ENCODE measurements around the gene PPP3CA. TPM values are rescaled to one million over a fixed set of nuclear protein-coding genes. Genes with fewer than 3 reads are reported as not detected.

PPP3CA gene
- total RNA-seq, 2 donors from 2014 or later: 36.6 to 39.2 TPM

DNA sequence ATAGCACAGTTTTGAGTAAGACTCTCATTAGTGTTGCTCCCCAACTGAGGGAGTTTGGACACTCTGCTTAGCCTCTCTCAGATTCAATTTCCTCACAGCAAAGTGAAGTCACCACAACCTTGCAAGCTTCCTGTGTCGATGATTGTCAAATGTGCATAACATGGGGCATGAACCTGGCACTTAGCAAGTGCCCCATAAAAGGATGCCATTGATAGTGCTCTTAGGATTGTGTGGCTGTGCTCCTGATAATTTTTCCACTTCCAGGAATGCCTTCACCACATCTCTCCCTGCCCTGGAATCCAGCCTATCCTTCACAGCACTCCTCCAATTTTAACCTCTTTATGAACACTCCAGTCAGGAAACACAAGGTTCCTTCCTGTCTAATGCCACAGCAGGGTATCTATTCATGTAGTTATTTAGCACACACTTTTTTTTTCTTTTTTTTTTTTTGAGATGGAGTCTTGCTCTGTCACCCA lies 309.4 kb downstream of the PPP3CA start:
- H3K4me3 Mint-ChIP-seq: no peak overlapping the region
- WGBS, 2 experiments (ENCODE audit: insufficient coverage in 1 of 2, insufficient read length in 1 of 2): 94% methylated on average over 1 of the region's 1 CpG; no CpG with 5 or more reads in 1 of the 2 experiments
- Histone ChIP-seq H3K27ac (ENCODE audit: low read depth, low read length) (no peak overlapping the region), H3K9ac (ENCODE audit: extremely low read depth, low read length, poor library complexity, severe bottlenecking) (no peak overlapping the region), H3K4me3 (ENCODE audit: low read length) (no peak overlapping the region), H3K9me3 (ENCODE audit: control insufficient read depth, low read length) (no peaks in the 10 kb centered on the region), H3K36me3 (ENCODE audit: control insufficient read depth, insufficient read depth, low read length) (peaks cover 7% of the 10 kb centered on the region), H3K4me1 (ENCODE audit: control insufficient read depth, insufficient read depth, low read length) (no peaks in the 10 kb centered on the region), H3K27me3 (ENCODE audit: control insufficient read depth, insufficient read depth, low read length, poor library complexity, severe bottlenecking) (no peaks in the 10 kb centered on the region)
- peaks cover 23% of the 10 kb centered on the region for H3K36me3 Mint-ChIP-seq (ENCODE audit: low read depth)
- peaks cover 18% of the 10 kb centered on the region for H3K4me1 Mint-ChIP-seq
- TF ChIP-seq, protein P1, sequence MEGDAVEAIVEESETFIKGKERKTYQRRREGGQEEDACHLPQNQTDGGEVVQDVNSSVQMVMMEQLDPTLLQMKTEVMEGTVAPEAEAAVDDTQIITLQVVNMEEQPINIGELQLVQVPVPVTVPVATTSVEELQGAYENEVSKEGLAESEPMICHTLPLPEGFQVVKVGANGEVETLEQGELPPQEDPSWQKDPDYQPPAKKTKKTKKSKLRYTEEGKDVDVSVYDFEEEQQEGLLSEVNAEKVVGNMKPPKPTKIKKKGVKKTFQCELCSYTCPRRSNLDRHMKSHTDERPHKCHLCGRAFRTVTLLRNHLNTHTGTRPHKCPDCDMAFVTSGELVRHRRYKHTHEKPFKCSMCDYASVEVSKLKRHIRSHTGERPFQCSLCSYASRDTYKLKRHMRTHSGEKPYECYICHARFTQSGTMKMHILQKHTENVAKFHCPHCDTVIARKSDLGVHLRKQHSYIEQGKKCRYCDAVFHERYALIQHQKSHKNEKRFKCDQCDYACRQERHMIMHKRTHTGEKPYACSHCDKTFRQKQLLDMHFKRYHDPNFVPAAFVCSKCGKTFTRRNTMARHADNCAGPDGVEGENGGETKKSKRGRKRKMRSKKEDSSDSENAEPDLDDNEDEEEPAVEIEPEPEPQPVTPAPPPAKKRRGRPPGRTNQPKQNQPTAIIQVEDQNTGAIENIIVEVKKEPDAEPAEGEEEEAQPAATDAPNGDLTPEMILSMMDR (conservative IDR thresholded peaks at IDR 0.05): no peak
- no peak for DNase-seq
- H3K27me3 Mint-ChIP-seq (ENCODE audit: insufficient read depth): peaks cover 5% of the 10 kb centered on the region
- peaks cover 2% of the 10 kb centered on the region for H3K9me3 Mint-ChIP-seq
- peak overlapping the region; percentile 14 for H3K27ac Mint-ChIP-seq

- H3K27me3 Mint-ChIP-seq (ENCODE audit: insufficient read depth): peaks cover 4% of the 10 kb centered on the region
- H3K4me1 Mint-ChIP-seq: peaks cover 18% of the 10 kb centered on the region
- Histone ChIP-seq H3K4me3 (ENCODE audit: low read length) (no peak overlapping the region), H3K27me3 (ENCODE audit: control insufficient read depth, insufficient read depth, low read length, poor library complexity, severe bottlenecking) (no peaks in the 10 kb centered on the region), H3K9ac (ENCODE audit: extremely low read depth, low read length, poor library complexity, severe bottlenecking) (no peak overlapping the region), H3K36me3 (ENCODE audit: control insufficient read depth, insufficient read depth, low read length) (peaks cover 7% of the 10 kb centered on the region), H3K4me1 (ENCODE audit: control insufficient read depth, insufficient read depth, low read length) (no peaks in the 10 kb centered on the region), H3K9me3 (ENCODE audit: control insufficient read depth, low read length) (no peaks in the 10 kb centered on the region), H3K27ac (ENCODE audit: low read depth, low read length) (no peak overlapping the region)
- peaks cover 2% of the 10 kb centered on the region for H3K9me3 Mint-ChIP-seq
- no peak for DNase-seq
- 78 to 91% methylated on average over 2 to 3 of the region's 3 CpGs for WGBS, 2 experiments (ENCODE audit: insufficient coverage in 1 of 2, insufficient read length in 1 of 2)
- TF ChIP-seq, protein P1 (conservative IDR thresholded peaks at IDR 0.05): no peak
- no peak overlapping the region for H3K27ac Mint-ChIP-seq
- H3K36me3 Mint-ChIP-seq (ENCODE audit: low read depth): peaks cover 23% of the 10 kb centered on the region
- no peak overlapping the region for H3K4me3 Mint-ChIP-seq
These were observed 310.1 kb downstream of the PPP3CA start for GRCh38 chr4:101037249-101037648.

GRCh38 chr4:101035487-101035886 lies 311.8 kb downstream of the PPP3CA start:
- Mint-ChIP-seq H3K27ac (no peak overlapping the region), H3K36me3 (ENCODE audit: low read depth) (peaks cover 28% of the 10 kb centered on the region), H3K4me3 (no peak overlapping the region), H3K4me1 (peaks cover 18% of the 10 kb centered on the region), H3K9me3 (peaks cover 2% of the 10 kb centered on the region), H3K27me3 (ENCODE audit: insufficient read depth) (peaks cover 2% of the 10 kb centered on the region)
- no peak overlapping the region for H3K4me3 ChIP-seq (ENCODE audit: low read length)
- TF ChIP-seq, protein P1 (conservative IDR thresholded peaks at IDR 0.05): no peak
- H3K4me1 ChIP-seq (ENCODE audit: control insufficient read depth, insufficient read depth, low read length): no peaks in the 10 kb centered on the region
- peaks cover 13% of the 10 kb centered on the region for H3K36me3 ChIP-seq (ENCODE audit: control insufficient read depth, insufficient read depth, low read length)
- no peak overlapping the region for H3K9ac ChIP-seq (ENCODE audit: extremely low read depth, low read length, poor library complexity, severe bottlenecking)
- no peaks in the 10 kb centered on the region for H3K27me3 ChIP-seq (ENCODE audit: control insufficient read depth, insufficient read depth, low read length, poor library complexity, severe bottlenecking)
- WGBS, 2 experiments (ENCODE audit: insufficient coverage in 1 of 2, insufficient read length in 1 of 2): 87 to 91% methylated on average over 2 of the region's 2 CpGs
- no peak for DNase-seq
- no peak overlapping the region for H3K27ac ChIP-seq (ENCODE audit: low read depth, low read length)
- H3K9me3 ChIP-seq (ENCODE audit: control insufficient read depth, low read length): no peaks in the 10 kb centered on the region
